Adrenal gland (tissue), 5 donors: ENCODE measurements around the gene KRTAP19-8.

Source experiments
- POLR2A ChIP-seq, 2 donors: fragments of 450-650 bp; IDR thresholded peaks; one replicate each; pipeline ENCODE4 v1.6.1; 2017; ENCODE audit warnings: antibody characterized with exemption in 2 of 2, mild to moderate bottlenecking in 2 of 2, moderate library complexity in 1 of 2
- TF ChIP-seq, protein P1 (sequence below), 6 experiments: fragments of 450-650 bp in 4 of 6; fragments of 200-600 bp in 2 of 6; sonication (generic) in 1 of 6; IDR thresholded peaks; 1 replicate in 5 of 6; 2 replicates in 1 of 6; pipeline versions ENCODE4 v1.5.1 to v1.8.0; 2016 to 2021; ENCODE audit warnings: antibody characterized with exemption in 6 of 6, mild to moderate bottlenecking in 2 of 6, moderate library complexity in 1 of 6
- donor health status: DM: no; HTN: no; CAD: no.

DNA sequence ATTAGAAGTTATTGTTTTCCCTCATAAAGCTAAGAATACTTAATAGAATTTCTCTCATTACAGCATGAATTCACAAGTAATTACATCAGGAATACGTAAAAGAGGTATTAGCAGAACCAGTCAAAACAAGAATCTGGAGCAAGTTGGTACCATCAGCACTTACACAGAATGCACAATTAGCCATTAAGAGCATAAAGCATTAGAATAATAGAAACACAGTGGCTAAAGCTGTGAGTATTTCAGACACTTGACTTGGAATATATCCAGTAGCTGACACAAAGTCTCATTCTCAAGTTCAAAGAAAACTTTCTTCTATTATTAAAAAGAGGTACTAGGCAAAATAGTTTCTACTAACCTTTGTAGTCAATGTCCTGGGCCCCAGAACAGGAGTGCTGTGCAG, 49.6 kb downstream of the KRTAP19-8 start:
- TF ChIP-seq, protein P1, sequence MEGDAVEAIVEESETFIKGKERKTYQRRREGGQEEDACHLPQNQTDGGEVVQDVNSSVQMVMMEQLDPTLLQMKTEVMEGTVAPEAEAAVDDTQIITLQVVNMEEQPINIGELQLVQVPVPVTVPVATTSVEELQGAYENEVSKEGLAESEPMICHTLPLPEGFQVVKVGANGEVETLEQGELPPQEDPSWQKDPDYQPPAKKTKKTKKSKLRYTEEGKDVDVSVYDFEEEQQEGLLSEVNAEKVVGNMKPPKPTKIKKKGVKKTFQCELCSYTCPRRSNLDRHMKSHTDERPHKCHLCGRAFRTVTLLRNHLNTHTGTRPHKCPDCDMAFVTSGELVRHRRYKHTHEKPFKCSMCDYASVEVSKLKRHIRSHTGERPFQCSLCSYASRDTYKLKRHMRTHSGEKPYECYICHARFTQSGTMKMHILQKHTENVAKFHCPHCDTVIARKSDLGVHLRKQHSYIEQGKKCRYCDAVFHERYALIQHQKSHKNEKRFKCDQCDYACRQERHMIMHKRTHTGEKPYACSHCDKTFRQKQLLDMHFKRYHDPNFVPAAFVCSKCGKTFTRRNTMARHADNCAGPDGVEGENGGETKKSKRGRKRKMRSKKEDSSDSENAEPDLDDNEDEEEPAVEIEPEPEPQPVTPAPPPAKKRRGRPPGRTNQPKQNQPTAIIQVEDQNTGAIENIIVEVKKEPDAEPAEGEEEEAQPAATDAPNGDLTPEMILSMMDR (IDR thresholded peaks at IDR 0.05): no peak
- TF ChIP-seq POLR2A (IDR thresholded peaks at IDR 0.05): no peak
